ENCODE data around the gene C11orf21. TPM values are rescaled to one million over a fixed set of nuclear protein-coding genes. Genes with fewer than 3 reads are reported as not detected.

The C11orf21 gene
- polyA plus RNA-seq, 1 of the 3 experiments (the other 2 are of a cell fraction): 0.03 TPM

DNA sequence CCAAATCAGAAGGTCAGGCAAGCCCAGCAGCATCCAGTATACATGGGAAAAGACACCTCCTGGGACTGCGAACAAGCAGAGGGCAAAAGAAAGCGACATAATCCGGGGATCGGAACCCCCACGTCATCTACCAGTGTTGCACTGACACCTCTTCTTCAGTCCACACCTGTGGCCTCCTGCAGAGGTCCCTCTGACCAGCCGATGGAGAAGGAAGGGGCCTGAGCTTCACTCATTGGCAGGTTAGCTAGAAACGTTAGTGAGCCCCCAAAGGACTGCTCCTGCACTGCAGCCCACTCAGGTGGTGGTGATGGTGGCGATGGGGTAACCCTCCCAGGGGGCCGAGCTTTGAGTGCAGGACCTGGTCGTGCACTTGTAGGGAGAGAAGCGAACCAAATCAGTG is 53.5 kb downstream of the C11orf21 start:
- no peak overlapping the region for H3K27ac ChIP-seq (ENCODE audit: low read depth in 2 of 2, low read length in 1 of 2)
- no peaks in the 10 kb centered on the region for H3F3A ChIP-seq (replicated peaks; ENCODE audit: insufficient read depth)
- no peaks in the 10 kb centered on the region for H3K9me2 ChIP-seq
- no peak overlapping the region for H3K4me3 ChIP-seq (ENCODE audit: low read depth in 2 of 2, low read length in 1 of 2)
- no peak overlapping the region for H3K9ac ChIP-seq
- H2AFZ ChIP-seq (ENCODE audit: low read depth): no peak overlapping the region
- DNase-seq: no peak
- no peaks in the 10 kb centered on the region for H3K36me3 ChIP-seq (replicated peaks in 1 of 2; ENCODE audit: control insufficient read depth in 1 of 2, insufficient read depth in 2 of 2, low read length in 1 of 2)
- 50% methylated on average over 7 of the region's 11 CpGs for WGBS (ENCODE audit: low lambda C conversion rate)
- H3K27me3 ChIP-seq (ENCODE audit: insufficient read depth): no peaks in the 10 kb centered on the region
- ChIA-PET CTCF (interaction anchor here (0.8 to 1.0 kb wide), 3 partner anchors 21 to 283 kb away, joined by 3 to 4 read pairs (median 3); no protein-coding TSS in a partner anchor), POLR2A (no interaction called here)
- H3K4me1 ChIP-seq (ENCODE audit: control insufficient read depth in 1 of 2, insufficient read depth in 2 of 2, low read depth in 1 of 2, low read length in 1 of 2): peaks cover 0 to 6% of the 10 kb centered on the region in 2 experiments; a peak in 1 of 4 replicates
- H4K20me1 ChIP-seq (ENCODE audit: insufficient read depth): no peaks in the 10 kb centered on the region
- TF ChIP-seq, protein P1, sequence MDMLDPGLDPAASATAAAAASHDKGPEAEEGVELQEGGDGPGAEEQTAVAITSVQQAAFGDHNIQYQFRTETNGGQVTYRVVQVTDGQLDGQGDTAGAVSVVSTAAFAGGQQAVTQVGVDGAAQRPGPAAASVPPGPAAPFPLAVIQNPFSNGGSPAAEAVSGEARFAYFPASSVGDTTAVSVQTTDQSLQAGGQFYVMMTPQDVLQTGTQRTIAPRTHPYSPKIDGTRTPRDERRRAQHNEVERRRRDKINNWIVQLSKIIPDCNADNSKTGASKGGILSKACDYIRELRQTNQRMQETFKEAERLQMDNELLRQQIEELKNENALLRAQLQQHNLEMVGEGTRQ (IDR thresholded peaks at IDR 0.05; ENCODE audit: borderline replicate concordance, low read depth, low read length): no peak
- TF ChIP-seq FOXM1 (IDR thresholded peaks at IDR 0.05; ENCODE audit: low read depth): no peak
- no peak for TF ChIP-seq JUND (IDR thresholded peaks at IDR 0.05)
- TF ChIP-seq, protein P2, sequence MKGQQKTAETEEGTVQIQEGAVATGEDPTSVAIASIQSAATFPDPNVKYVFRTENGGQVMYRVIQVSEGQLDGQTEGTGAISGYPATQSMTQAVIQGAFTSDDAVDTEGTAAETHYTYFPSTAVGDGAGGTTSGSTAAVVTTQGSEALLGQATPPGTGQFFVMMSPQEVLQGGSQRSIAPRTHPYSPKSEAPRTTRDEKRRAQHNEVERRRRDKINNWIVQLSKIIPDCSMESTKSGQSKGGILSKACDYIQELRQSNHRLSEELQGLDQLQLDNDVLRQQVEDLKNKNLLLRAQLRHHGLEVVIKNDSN (IDR thresholded peaks at IDR 0.05; ENCODE audit: borderline replicate concordance, low read depth): no peak
- TF ChIP-seq ELF1 (IDR thresholded peaks at IDR 0.05): no peak
- no peak for TF ChIP-seq YY1 (IDR thresholded peaks at IDR 0.05; ENCODE audit: low read depth)
- TF ChIP-seq, protein P3, sequence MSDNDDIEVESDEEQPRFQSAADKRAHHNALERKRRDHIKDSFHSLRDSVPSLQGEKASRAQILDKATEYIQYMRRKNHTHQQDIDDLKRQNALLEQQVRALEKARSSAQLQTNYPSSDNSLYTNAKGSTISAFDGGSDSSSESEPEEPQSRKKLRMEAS (IDR thresholded peaks at IDR 0.05; ENCODE audit: low read depth): no peak
- TF ChIP-seq SIN3A (IDR thresholded peaks at IDR 0.05; ENCODE audit: borderline replicate concordance, low read depth, low read length): no peak
- TF ChIP-seq, protein P4, sequence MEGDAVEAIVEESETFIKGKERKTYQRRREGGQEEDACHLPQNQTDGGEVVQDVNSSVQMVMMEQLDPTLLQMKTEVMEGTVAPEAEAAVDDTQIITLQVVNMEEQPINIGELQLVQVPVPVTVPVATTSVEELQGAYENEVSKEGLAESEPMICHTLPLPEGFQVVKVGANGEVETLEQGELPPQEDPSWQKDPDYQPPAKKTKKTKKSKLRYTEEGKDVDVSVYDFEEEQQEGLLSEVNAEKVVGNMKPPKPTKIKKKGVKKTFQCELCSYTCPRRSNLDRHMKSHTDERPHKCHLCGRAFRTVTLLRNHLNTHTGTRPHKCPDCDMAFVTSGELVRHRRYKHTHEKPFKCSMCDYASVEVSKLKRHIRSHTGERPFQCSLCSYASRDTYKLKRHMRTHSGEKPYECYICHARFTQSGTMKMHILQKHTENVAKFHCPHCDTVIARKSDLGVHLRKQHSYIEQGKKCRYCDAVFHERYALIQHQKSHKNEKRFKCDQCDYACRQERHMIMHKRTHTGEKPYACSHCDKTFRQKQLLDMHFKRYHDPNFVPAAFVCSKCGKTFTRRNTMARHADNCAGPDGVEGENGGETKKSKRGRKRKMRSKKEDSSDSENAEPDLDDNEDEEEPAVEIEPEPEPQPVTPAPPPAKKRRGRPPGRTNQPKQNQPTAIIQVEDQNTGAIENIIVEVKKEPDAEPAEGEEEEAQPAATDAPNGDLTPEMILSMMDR (IDR thresholded peaks at IDR 0.05): no peak
- no peak for TF ChIP-seq CHD2 (IDR thresholded peaks at IDR 0.05; ENCODE audit: low read length, partially characterized antibody)
- TF ChIP-seq MEF2A (IDR thresholded peaks at IDR 0.05; ENCODE audit: borderline replicate concordance, low read depth): no peak
- TF ChIP-seq FOSL2 (IDR thresholded peaks at IDR 0.05; ENCODE audit: borderline replicate concordance, low read depth): no peak
- TF ChIP-seq REST (IDR thresholded peaks at IDR 0.05; ENCODE audit: low read depth, low read length): no peak
- TF ChIP-seq EP300 (IDR thresholded peaks at IDR 0.05; ENCODE audit: borderline replicate concordance in 1 of 2, low read depth in 1 of 2, low read length in 1 of 2): no peak
- no peak for TF ChIP-seq TAF1 (IDR thresholded peaks at IDR 0.05; ENCODE audit: borderline replicate concordance, low read depth, low read length)
- no peak overlapping the region for H3K4me2 ChIP-seq
- H3K9me3 ChIP-seq: no peaks in the 10 kb centered on the region
- no peaks in the 10 kb centered on the region for H3K79me2 ChIP-seq (ENCODE audit: insufficient read depth)
